Loucy (cell line): Measurements from ENCODE around the gene TNS3.

Source experiments
- H2AFZ ChIP-seq: fragments of 200-600 bp; sonication (generic); 2 replicates; pipeline ENCODE4 v1.6.0; 2016; ENCODE audit warnings: antibody characterized with exemption, mild to moderate bottlenecking, low read length, moderate library complexity
- H3F3A ChIP-seq: fragments of 200-600 bp; 2 replicates; pipeline ENCODE4 v1.6.0; 2016; ENCODE audit warnings: antibody characterized with exemption, low read depth, mild to moderate bottlenecking
- H3K27me3 ChIP-seq: fragments of 200-600 bp; sonication (generic); 2 replicates; pipeline ENCODE4 v1.6.1; 2014; ENCODE audit warnings: low read length, mild to moderate bottlenecking; ENCODE audit not compliant: insufficient read depth, poor library complexity, severe bottlenecking
- H3K36me3 ChIP-seq: fragments of 200-600 bp; sonication (generic); 2 replicates; pipeline ENCODE4 v1.6.1; 2016; ENCODE audit warnings: low read length; ENCODE audit not compliant: insufficient read depth
- H3K4me1 ChIP-seq: fragments of 200-600 bp; sonication (generic); 2 replicates; pipeline ENCODE4 v1.5.1; 2014; ENCODE audit warnings: low read length, mild to moderate bottlenecking; ENCODE audit not compliant: insufficient read depth, poor library complexity, severe bottlenecking
- H3K4me2 ChIP-seq: fragments of 200-600 bp; sonication (generic); 2 replicates; pipeline ENCODE4 v1.6.0; 2014; ENCODE audit warnings: antibody characterized with exemption, low read length, low read depth, mild to moderate bottlenecking; ENCODE audit not compliant: poor library complexity, severe bottlenecking
- H3K4me3 ChIP-seq: fragments of 200-600 bp; sonication (generic); 2 replicates; pipeline ENCODE4 v1.5.1; 2014; ENCODE audit warnings: low read length, mild to moderate bottlenecking, mixed read lengths; ENCODE audit not compliant: poor library complexity, severe bottlenecking
- H3K79me2 ChIP-seq: fragments of 200-600 bp; sonication (generic); 2 replicates; pipeline ENCODE4 v1.6.1; 2014; ENCODE audit warnings: low read length; ENCODE audit not compliant: insufficient read depth
- H3K9ac ChIP-seq: fragments of 200-600 bp; sonication (generic); 2 replicates; pipeline ENCODE4 v1.6.0; 2014; ENCODE audit warnings: mild to moderate bottlenecking, low read depth, low read length, moderate library complexity; ENCODE audit not compliant: poor library complexity, severe bottlenecking
- H3K9me2 ChIP-seq: fragments of 200-600 bp; sonication (generic); replicated peaks from 2 replicates; pipeline ENCODE4 v1.6.1; 2016; ENCODE audit warnings: low read depth, low read length, mixed read lengths
- H3K9me3 ChIP-seq: fragments of 200-600 bp; sonication (generic); 2 replicates; pipeline ENCODE4 v1.6.1; 2014; ENCODE audit warnings: mild to moderate bottlenecking, antibody characterized with exemption, low read length, low read depth; ENCODE audit not compliant: insufficient read depth
- H4K20me1 ChIP-seq: fragments of 200-600 bp; sonication (generic); 2 replicates; pipeline ENCODE4 v1.6.0; 2014; ENCODE audit warnings: antibody characterized with exemption, low read length, mild to moderate bottlenecking; ENCODE audit not compliant: insufficient read depth, poor library complexity, severe bottlenecking
- EZH2phosphoT487 ChIP-seq: fragments of 200-600 bp; IDR thresholded peaks from 2 replicates; pipeline ENCODE4 v1.6.1; 2018; ENCODE audit warnings: antibody characterized with exemption, mild to moderate bottlenecking, moderate library complexity, borderline replicate concordance
- TF ChIP-seq, protein P1 (sequence below): fragments of 200-600 bp; sonication (generic); conservative IDR thresholded peaks from 2 replicates; pipeline ENCODE4 v1.5.1; 2014; ENCODE audit warnings: mild to moderate bottlenecking, antibody characterized with exemption, low read length

The TNS3 gene

DNA sequence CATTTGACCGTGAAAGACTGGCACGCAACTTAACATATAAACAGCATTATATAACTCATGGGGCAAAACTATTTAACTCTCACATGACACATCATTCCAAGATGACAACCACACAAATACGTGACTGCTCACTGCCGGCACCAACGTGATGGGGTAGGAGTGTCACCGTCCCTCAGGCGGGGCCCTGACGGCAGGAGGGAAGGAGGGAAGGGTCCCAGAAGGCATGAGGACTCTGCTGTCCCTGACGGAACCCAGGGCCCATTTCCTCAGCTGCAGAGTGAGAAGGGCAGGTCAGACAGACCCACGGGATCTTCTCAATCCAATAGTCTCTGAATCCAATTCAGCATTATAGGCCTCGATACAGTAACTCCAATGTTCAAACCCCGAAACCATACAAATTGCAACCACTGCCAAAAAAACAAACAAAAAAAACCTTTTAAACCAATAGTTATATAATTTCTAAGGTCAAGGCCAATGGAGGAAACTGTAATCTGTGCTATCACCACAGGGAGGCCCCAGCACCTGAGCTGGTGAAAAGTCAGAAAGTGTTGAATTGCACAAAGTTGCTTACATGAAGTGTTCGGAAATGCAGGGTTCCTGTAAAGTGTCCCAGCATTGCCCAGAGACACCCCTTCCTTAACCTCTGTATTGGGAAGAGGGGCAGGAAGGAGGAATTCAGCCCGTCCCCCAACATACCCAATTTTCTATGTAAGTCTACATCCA, 137.4 kb downstream of the TNS3 start:
- Histone ChIP-seq H3K9me3 (peaks cover 4% of the 10 kb centered on the region; the same call in 1 of the 2 replicates), H3K4me3 (no peak overlapping the region), H3K27me3 (no peaks in the 10 kb centered on the region), H3K9ac (no peak overlapping the region), H3K4me1 (no peaks in the 10 kb centered on the region), H3K9me2 (no peaks in the 10 kb centered on the region), H3K4me2 (no peak overlapping the region), H3K79me2 (no peaks in the 10 kb centered on the region), H2AFZ (no peak overlapping the region), H4K20me1 (no peaks in the 10 kb centered on the region), H3K36me3 (no peaks in the 10 kb centered on the region), H3F3A (no peaks in the 10 kb centered on the region)
- no peak for TF ChIP-seq EZH2phosphoT487
- TF ChIP-seq, protein P1, sequence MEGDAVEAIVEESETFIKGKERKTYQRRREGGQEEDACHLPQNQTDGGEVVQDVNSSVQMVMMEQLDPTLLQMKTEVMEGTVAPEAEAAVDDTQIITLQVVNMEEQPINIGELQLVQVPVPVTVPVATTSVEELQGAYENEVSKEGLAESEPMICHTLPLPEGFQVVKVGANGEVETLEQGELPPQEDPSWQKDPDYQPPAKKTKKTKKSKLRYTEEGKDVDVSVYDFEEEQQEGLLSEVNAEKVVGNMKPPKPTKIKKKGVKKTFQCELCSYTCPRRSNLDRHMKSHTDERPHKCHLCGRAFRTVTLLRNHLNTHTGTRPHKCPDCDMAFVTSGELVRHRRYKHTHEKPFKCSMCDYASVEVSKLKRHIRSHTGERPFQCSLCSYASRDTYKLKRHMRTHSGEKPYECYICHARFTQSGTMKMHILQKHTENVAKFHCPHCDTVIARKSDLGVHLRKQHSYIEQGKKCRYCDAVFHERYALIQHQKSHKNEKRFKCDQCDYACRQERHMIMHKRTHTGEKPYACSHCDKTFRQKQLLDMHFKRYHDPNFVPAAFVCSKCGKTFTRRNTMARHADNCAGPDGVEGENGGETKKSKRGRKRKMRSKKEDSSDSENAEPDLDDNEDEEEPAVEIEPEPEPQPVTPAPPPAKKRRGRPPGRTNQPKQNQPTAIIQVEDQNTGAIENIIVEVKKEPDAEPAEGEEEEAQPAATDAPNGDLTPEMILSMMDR, result no peak

GRCh38 chr7:47443049-47443448, 138.9 kb downstream of the TNS3 start:
- Histone ChIP-seq H3K4me2 (no peak overlapping the region), H3K4me1 (no peaks in the 10 kb centered on the region), H3K9me3 (peaks cover 4% of the 10 kb centered on the region; the same call in 1 of the 2 replicates), H3F3A (no peaks in the 10 kb centered on the region), H3K9me2 (no peaks in the 10 kb centered on the region), H3K36me3 (no peaks in the 10 kb centered on the region), H3K79me2 (no peaks in the 10 kb centered on the region), H3K4me3 (no peak overlapping the region), H4K20me1 (no peaks in the 10 kb centered on the region), H3K27me3 (no peaks in the 10 kb centered on the region), H3K9ac (no peak overlapping the region), H2AFZ (no peak overlapping the region)
- TF ChIP-seq, protein P1, result no peak
- TF ChIP-seq EZH2phosphoT487, result no peak

- H3K9me3 ChIP-seq, result peaks cover 4% of the 10 kb centered on the region; the same call in 1 of the 2 replicates
- H3K4me2 ChIP-seq, result no peak overlapping the region
- no peaks in the 10 kb centered on the region for H4K20me1 ChIP-seq
- H3K9me2 ChIP-seq, result no peaks in the 10 kb centered on the region
- no peaks in the 10 kb centered on the region for H3F3A ChIP-seq
- TF ChIP-seq EZH2phosphoT487, result no peak
- TF ChIP-seq, protein P1, result no peak
- no peak overlapping the region for H2AFZ ChIP-seq
- no peaks in the 10 kb centered on the region for H3K36me3 ChIP-seq
- H3K4me1 ChIP-seq, result no peaks in the 10 kb centered on the region
- H3K9ac ChIP-seq, result no peak overlapping the region
- no peaks in the 10 kb centered on the region for H3K79me2 ChIP-seq
- no peaks in the 10 kb centered on the region for H3K27me3 ChIP-seq
- no peak overlapping the region for H3K4me3 ChIP-seq
These were observed 139.4 kb downstream of the TNS3 start for GRCh38 chr7:47442605-47442865.
